Esophagus muscularis mucosa (tissue), 4 donors: ENCODE results near the gene ATG16L2.

Experiments used
- EP300 ChIP-seq: sonication (generic); formaldehyde crosslinking; IDR thresholded peaks from one replicate; pipeline ENCODE4 v1.6.1; 2017; ENCODE audit warnings: antibody characterized with exemption
- POLR2A ChIP-seq: fragments of 450-650 bp; IDR thresholded peaks from one replicate; pipeline ENCODE4 v1.6.1; 2017; ENCODE audit warnings: antibody characterized with exemption, moderate library complexity, mild to moderate bottlenecking, low read depth
- POLR2AphosphoS5 ChIP-seq, 2 donors: sonication (generic); formaldehyde crosslinking; IDR thresholded peaks; one replicate each; pipeline ENCODE4 v1.6.1; 2017; ENCODE audit warnings: antibody characterized with exemption in 2 of 2
- TF ChIP-seq, protein P1 (sequence below), 3 experiments: fragments of 200-600 bp in 2 of 3; fragments of 450-650 bp in 1 of 3; sonication (generic) in 2 of 3; IDR thresholded peaks; one replicate each; pipeline ENCODE4 v1.5.1; 2017 to 2019; ENCODE audit warnings: antibody characterized with exemption in 3 of 3, mild to moderate bottlenecking in 2 of 3, moderate library complexity in 1 of 3

DNA sequence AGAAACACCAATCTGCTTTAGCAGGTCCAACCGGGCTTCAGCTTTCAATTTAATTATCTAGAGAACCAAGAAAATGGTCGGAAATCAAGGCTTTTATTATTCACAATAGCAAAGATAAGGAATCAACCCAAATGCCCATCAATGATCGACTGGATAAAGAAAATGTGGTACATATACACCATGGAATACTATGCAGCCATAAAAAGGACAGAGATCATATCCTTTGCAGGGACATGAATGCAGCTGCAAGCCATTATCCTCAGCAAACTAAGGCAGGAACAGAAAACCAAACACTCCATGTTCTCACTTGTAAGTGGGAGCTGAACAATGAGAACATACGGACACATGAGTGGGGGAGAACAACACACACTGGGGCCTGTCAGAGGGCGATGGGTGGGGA lies 53.8 kb downstream of the ATG16L2 start:
- TF ChIP-seq EP300 (no peak), POLR2A (no peak), POLR2AphosphoS5 (IDR thresholded peaks at IDR 0.05) (no peak)
- TF ChIP-seq, protein P1, sequence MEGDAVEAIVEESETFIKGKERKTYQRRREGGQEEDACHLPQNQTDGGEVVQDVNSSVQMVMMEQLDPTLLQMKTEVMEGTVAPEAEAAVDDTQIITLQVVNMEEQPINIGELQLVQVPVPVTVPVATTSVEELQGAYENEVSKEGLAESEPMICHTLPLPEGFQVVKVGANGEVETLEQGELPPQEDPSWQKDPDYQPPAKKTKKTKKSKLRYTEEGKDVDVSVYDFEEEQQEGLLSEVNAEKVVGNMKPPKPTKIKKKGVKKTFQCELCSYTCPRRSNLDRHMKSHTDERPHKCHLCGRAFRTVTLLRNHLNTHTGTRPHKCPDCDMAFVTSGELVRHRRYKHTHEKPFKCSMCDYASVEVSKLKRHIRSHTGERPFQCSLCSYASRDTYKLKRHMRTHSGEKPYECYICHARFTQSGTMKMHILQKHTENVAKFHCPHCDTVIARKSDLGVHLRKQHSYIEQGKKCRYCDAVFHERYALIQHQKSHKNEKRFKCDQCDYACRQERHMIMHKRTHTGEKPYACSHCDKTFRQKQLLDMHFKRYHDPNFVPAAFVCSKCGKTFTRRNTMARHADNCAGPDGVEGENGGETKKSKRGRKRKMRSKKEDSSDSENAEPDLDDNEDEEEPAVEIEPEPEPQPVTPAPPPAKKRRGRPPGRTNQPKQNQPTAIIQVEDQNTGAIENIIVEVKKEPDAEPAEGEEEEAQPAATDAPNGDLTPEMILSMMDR (IDR thresholded peaks at IDR 0.05) = no peak
